Smooth muscle cell (in vitro differentiated cells): ENCODE results near the gene CDC14A. TPM values are rescaled to one million over a fixed set of nuclear protein-coding genes. Genes with fewer than 3 reads are reported as not detected.

Experiments used
- DNase-seq: peaks from one replicate; lab custom pipeline; 2025; ENCODE audit not compliant: unreplicated experiment; lab: John Stamatoyannopoulos, UW
- H2AFZ ChIP-seq: fragments of 200-600 bp; sonication (generic); 2 replicates; pipeline ENCODE4 v1.6.0; 2016; ENCODE audit warnings: antibody characterized with exemption, low read depth, mild to moderate bottlenecking
- H3F3A ChIP-seq: fragments of 200-600 bp; sonication (generic); 2 replicates; pipeline ENCODE4 v1.6.0; 2017; ENCODE audit warnings: antibody characterized with exemption, low read depth
- H3K27ac ChIP-seq: fragments of 200-600 bp; sonication (generic); 2 replicates; pipeline ENCODE4 v1.5.1; 2016; ENCODE audit warnings: low read depth, mild to moderate bottlenecking
- H3K27me3 ChIP-seq: fragments of 200-600 bp; sonication (generic); 2 replicates; pipeline ENCODE4 v1.6.1; 2016; ENCODE audit warnings: low read depth, mild to moderate bottlenecking
- H3K36me3 ChIP-seq: fragments of 200-600 bp; sonication (generic); 2 replicates; pipeline ENCODE4 v1.5.1; 2016; ENCODE audit warnings: low read depth
- H3K4me1 ChIP-seq: fragments of 200-600 bp; sonication (generic); 2 replicates; pipeline ENCODE4 v1.5.1; 2016; ENCODE audit warnings: low read depth
- H3K4me2 ChIP-seq: fragments of 200-600 bp; sonication (generic); 2 replicates; pipeline ENCODE4 v1.6.0; 2016; ENCODE audit warnings: mild to moderate bottlenecking
- H3K4me3 ChIP-seq: fragments of 200-600 bp; sonication (generic); 2 replicates; pipeline ENCODE4 v1.5.1; 2016; ENCODE audit warnings: mild to moderate bottlenecking
- H3K79me2 ChIP-seq: fragments of 200-600 bp; sonication (generic); 2 replicates; pipeline ENCODE4 v1.6.0; 2016; ENCODE audit warnings: low read depth, mild to moderate bottlenecking
- H3K9ac ChIP-seq: fragments of 200-600 bp; sonication (generic); 2 replicates; pipeline ENCODE4 v1.6.0; 2016; ENCODE audit warnings: low read depth
- H3K9me3 ChIP-seq: fragments of 200-600 bp; sonication (generic); replicated peaks from 2 replicates; pipeline ENCODE4 v1.5.1; 2016; ENCODE audit warnings: low read depth
- H4K20me1 ChIP-seq: fragments of 200-600 bp; sonication (generic); 2 replicates; pipeline ENCODE4 v1.6.0; 2016; ENCODE audit warnings: low read depth
- CTCF ChIP-seq: fragments of 200-600 bp; sonication (generic); IDR thresholded peaks from 2 replicates; pipeline ENCODE4 v1.5.1; 2017; ENCODE audit warnings: borderline replicate concordance, mild to moderate bottlenecking, antibody characterized with exemption; ENCODE audit not compliant: insufficient read depth, poor library complexity, severe bottlenecking
- WGBS: methylation state at CpG from one replicate; pipeline ENCODE4 v1.1.7; 2016; ENCODE audit warnings: low lambda C conversion rate; 5-methylcytosine and 5-hydroxymethylcytosine counted together
- polyA plus RNA-seq: library from polyadenylated mRNA; unstranded; fragments of >200 nt; fragmentation: Nextera tagmentation; extraction: Ambion mirVana; gene quantifications from 2 replicates; pipeline ENCODE4 v1.2.1, GENCODE V29; 2016
- total RNA-seq: library from RNA; depleted of rRNA; stranded (reverse); fragments of >200 nt; gene quantifications from 2 replicates; pipeline ENCODE4 v1.2.3, GENCODE V29; 2014

CDC14A gene
- total and polyA plus RNA-seq, 2 experiments from 2014 or later, result 2.8 to 15.9 TPM

DNA sequence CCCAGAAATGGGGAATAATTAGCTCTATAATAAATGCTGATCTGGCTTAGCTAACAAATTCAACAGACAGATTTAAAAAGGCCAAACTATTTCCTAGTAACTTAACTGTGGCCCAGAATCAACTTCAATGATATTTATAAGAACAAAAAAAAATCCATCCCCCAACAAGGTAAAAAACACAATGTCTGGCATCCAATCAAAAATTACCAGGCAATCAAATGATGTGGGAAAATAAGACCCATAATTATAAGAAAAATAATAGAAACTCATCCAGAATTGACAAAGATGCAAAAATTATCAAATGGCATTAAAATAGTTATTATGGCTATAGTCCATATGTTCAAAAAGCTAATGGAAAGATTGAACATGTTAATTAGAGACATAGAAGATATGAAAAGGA is 42.4 kb upstream of the CDC14A start:
- Histone ChIP-seq H3K27ac (no peak overlapping the region), H3K27me3 (no peaks in the 10 kb centered on the region), H3K4me3 (no peak overlapping the region), H3K9me3 (no peaks in the 10 kb centered on the region), H3K36me3 (no peaks in the 10 kb centered on the region), H3K9ac (no peak overlapping the region), H3F3A (no peaks in the 10 kb centered on the region), H4K20me1 (no peaks in the 10 kb centered on the region), H3K79me2 (no peaks in the 10 kb centered on the region), H3K4me2 (no peak overlapping the region), H2AFZ (no peak overlapping the region), H3K4me1 (no peaks in the 10 kb centered on the region)
- no peak for TF ChIP-seq CTCF
- DNase-seq, result no peak

GRCh38 chr1:100313382-100313781 is 38.9 kb upstream of the CDC14A start:
- Histone ChIP-seq H3K9me3 (peaks cover 3% of the 10 kb centered on the region), H3K4me2 (no peak overlapping the region), H2AFZ (no peak overlapping the region), H4K20me1 (no peaks in the 10 kb centered on the region), H3K9ac (no peak overlapping the region), H3K36me3 (no peaks in the 10 kb centered on the region), H3K4me3 (no peak overlapping the region), H3K27ac (no peak overlapping the region), H3K27me3 (no peaks in the 10 kb centered on the region), H3F3A (no peaks in the 10 kb centered on the region), H3K4me1 (no peaks in the 10 kb centered on the region), H3K79me2 (no peaks in the 10 kb centered on the region)
- TF ChIP-seq CTCF, result no peak
- 72% methylated on average over 4 of the region's 4 CpGs for WGBS
- DNase-seq, result no peak

DNA sequence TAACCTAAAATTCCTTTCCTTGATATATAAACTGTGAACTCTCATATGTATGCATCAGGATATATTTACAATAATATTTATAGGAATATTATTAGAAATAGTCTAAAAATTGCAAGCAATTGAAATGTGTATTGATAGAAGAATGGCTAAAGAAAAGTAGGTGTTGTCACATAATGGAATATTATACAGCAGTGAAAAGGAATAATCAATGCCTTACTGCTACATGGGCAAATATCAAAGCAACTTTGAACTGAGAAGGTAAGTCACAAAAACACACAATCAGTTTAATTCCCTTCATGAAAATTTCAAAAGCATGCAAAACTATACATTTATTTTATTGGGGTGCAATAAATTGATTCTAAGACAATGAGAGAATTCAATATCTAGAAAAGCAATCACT is 35.7 kb upstream of the CDC14A start:
- no peaks in the 10 kb centered on the region for H3K27me3 ChIP-seq
- H3K4me2 ChIP-seq, result no peak overlapping the region
- no peak for TF ChIP-seq CTCF
- H3K9ac ChIP-seq, result no peak overlapping the region
- H3K9me3 ChIP-seq, result peaks cover 3% of the 10 kb centered on the region
- no peaks in the 10 kb centered on the region for H3K79me2 ChIP-seq
- no peak for DNase-seq
- H3K36me3 ChIP-seq, result no peaks in the 10 kb centered on the region
- H2AFZ ChIP-seq, result no peak overlapping the region
- no peak overlapping the region for H3K27ac ChIP-seq
- no peaks in the 10 kb centered on the region for H3K4me1 ChIP-seq
- H3K4me3 ChIP-seq, result no peak overlapping the region
- H4K20me1 ChIP-seq, result no peaks in the 10 kb centered on the region
- H3F3A ChIP-seq, result no peaks in the 10 kb centered on the region

GRCh38 chr1:100320311-100321099 is 31.8 kb upstream of the CDC14A start:
- Histone ChIP-seq H3K9me3 (peaks cover 3% of the 10 kb centered on the region), H3K4me3 (no peak overlapping the region), H3K27ac (no peak overlapping the region), H3K9ac (no peak overlapping the region), H3K4me2 (no peak overlapping the region), H3K4me1 (no peaks in the 10 kb centered on the region), H4K20me1 (no peaks in the 10 kb centered on the region), H3F3A (no peaks in the 10 kb centered on the region), H3K27me3 (no peaks in the 10 kb centered on the region), H2AFZ (no peak overlapping the region), H3K36me3 (no peaks in the 10 kb centered on the region), H3K79me2 (no peaks in the 10 kb centered on the region)
- WGBS, result 86% methylated on average over 2 of the region's 2 CpGs
- no peak for TF ChIP-seq CTCF
- no peak for DNase-seq
